Activated T-helper 1 cell treated with anti-CD3 and anti-CD28 coated beads, Interleukin-2, amount 50 U/mL, for 16 hours (primary cell): ENCODE measurements around the gene SKA1.
A peak's percentile ranks its signal among the peaks of the same experiment; 100 is the strongest.

Experiments
- DNase-seq, 2 donors: peaks; one replicate each; pipeline ENCODE4 v3.0.0-alpha.2; 2020; ENCODE audit warnings: low read depth in 1 of 2, low spot score in 1 of 2

SKA1 gene, protein sequence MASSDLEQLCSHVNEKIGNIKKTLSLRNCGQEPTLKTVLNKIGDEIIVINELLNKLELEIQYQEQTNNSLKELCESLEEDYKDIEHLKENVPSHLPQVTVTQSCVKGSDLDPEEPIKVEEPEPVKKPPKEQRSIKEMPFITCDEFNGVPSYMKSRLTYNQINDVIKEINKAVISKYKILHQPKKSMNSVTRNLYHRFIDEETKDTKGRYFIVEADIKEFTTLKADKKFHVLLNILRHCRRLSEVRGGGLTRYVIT

DNA sequence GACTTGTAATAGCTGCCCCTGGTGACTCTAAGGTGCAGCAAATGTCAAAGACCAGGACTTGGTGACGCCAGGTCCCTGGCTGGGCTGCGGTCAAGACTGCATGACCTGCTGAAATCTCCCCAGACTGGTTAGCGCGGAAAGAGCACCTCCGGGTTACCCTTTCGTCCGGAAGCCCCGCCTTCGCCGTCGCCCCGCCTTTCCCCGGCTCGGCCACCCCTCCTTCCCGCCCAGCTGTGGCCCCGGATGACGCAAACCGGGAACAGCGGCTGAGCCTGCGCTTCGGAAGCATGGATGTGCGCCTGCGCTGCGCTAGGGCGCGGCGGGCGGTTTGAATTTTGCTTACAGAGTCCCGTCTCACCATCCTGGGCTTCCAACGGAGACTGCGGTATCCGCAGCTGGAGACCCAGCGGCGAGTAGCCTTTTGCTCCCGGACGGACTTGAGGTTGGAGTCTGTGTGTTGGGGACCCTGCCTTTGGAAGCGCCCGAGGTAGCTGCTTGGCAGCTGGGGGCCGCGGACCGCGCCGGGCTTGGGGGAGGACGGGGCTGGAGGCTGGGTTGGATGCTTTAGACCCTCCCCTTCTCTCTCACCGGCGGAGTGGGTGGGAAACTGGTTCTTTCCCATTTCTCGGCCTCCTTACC is at the start of gene SKA1:
TSS of gene SKA1 (plus strand) at position 294 of the 639 bp plus-strand sequence. CDS start 785 bp downstream, outside the sequence.
- DNase-seq, result peak; percentile 81 to 84

DNA sequence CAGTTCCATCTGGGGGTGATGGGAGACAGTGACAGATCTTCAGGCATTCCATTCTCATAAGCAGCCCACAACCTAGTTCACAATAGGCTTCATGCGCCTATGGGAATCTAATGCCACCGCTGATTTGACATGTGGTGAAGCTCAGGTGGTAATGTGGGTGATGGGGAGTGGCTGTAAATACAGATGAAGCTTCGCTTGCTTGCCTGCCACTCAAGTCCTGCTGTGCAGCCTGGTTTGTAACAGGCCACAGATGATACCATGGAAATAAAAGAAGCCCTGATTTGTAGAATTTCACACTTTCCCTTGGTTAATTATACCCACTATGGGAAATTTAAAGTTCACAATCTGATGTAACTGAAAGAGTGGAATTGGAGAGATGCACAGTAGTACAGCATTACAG is 46.9 kb upstream of the SKA1 start:
- no peak for DNase-seq

- DNase-seq, result no peak
These were observed 44.7 kb upstream of the SKA1 start for GRCh38 chr18:50330176-50330575.

- no peak for DNase-seq
These were observed 43.2 kb upstream of the SKA1 start for GRCh38 chr18:50331691-50332090.

- DNase-seq, result no peak
These were observed 40.2 kb upstream of the SKA1 start for GRCh38 chr18:50334546-50335152.

DNA sequence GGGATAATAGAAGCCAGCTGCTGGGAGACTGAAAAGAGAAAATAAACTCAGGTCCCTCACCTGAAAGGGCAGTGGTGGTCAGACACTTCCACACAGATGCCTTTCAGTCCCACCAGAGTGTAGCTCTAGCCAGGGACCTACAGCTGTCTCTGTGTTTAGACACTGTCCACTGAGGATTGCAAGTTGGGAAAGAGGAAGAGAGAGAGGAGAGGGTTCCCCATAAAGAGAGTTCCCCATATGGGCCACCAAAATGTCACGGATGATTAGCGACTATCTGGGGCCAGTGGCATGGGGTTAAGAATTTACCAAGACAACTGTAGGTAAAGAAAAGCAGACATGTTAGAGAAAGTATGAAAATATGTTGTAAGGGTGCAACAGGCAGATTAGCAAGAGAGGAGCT is 36.7 kb upstream of the SKA1 start:
- no peak for DNase-seq

DNA sequence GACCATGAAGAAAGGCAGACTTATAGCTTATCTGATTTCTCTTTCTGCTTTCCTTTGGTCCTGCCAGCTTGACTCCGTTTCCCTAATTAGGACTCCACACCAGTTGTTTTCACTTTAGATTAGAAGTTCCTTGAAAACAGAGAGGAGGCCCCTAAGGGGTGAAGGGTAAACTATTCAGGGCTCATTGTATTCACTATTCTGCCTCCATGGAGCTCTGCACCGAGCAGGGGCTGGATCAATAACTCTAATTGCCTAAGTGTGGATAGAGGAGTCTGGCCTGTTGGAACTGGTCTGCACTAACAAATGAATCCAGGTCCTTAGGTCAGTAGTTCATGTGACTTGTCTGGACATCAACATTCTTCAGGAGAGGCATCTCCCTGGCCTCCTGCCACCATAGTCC is 36.1 kb upstream of the SKA1 start:
- no peak for DNase-seq

DNA sequence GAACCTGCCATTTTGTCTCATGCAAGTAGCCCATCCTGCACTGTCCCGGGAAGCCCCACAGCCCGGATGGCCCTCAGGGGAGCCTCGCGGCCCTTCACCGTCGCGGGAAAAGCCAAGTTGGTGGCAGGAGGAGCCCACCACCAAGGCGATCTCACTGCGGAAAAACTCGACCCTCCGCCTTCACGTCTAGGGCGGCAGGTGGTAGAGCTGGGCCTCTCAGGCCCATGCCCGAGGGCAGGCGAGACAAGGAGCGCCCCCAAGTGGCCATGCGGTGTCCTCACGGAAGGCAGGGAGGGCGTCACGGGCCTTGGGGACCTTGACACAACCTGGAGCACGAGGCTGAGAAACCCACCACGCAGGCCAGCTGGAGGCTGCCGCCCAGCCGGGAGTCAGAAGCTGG is 34.8 kb upstream of the SKA1 start:
- no peak for DNase-seq

- DNase-seq, result no peak
These were observed 33.4 kb upstream of the SKA1 start for GRCh38 chr18:50341443-50341842.

- DNase-seq, result no peak
These were observed 24.1 kb upstream of the SKA1 start for GRCh38 chr18:50350699-50351098.

- DNase-seq, result no peak
These were observed 18.6 kb upstream of the SKA1 start for GRCh38 chr18:50356036-50356945.

DNA sequence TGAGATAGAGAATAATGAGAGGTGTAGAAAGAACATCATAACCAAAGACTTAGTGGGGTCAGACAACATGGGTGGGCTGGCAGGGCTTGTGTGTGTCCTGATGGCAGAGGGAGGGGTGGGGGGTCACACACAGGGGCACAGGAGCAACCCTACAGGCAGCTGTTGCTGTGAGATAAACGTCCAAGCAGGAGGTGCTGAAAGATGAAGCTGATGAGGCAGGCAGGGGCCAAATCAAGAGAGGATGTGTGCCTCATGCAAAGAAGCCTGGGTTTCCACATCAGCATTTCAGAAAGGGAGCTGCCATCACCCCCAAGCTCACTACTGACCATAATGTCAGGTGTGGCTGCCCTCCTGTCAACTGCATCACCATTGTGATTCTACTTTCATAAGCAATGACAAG is 16.0 kb upstream of the SKA1 start:
- no peak for DNase-seq

- no peak for DNase-seq
These were observed 15.0 kb upstream of the SKA1 start for GRCh38 chr18:50359806-50360205.

DNA sequence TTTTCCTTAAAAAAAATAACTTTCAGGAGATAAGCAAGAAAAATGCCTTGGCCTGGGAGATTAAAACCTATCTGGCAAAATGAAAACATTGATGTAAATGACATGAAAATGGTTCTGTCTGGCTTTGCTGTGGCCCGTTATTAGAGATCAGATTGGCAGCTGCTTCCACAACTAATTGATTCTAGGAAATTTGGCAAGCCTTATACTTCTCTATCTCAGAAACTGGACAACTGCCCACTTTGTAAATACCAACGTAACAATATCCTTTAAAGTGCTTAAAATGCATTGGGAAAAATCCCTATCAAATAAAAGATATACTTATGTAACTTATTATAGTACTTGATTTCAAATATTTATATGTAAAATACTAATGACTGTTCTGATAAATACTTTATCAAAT is 14.2 kb upstream of the SKA1 start:
- DNase-seq, result no peak

DNA sequence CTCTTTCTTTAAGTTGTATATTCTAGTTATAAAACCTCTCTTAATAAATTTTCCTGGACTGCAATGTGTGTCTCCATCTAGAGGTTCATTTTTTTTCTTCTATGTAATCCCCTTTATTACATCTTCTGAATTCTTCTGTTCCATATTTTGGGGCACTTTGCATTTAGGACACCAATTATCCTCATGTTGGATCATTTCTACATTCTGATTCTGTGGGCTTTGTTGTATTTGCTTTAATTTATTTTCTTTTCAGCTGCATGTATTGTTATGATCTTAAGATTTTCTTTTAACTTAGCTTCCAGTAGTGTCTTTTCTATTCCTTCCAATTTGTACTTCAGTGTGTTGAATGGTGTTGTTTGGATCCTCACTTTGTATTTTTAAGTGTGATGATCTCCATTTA is 5.2 kb upstream of the SKA1 start:
- DNase-seq, result no peak

- no peak for DNase-seq
These were observed 2.1 kb upstream of the SKA1 start for GRCh38 chr18:50372743-50373142.

GRCh38 chr18:50373561-50374219 is 1.2 kb upstream of the SKA1 start:
- DNase-seq, result no peak

- DNase-seq, result no peak
These were observed 560 bp upstream of the SKA1 start for GRCh38 chr18:50374220-50374752.

DNA sequence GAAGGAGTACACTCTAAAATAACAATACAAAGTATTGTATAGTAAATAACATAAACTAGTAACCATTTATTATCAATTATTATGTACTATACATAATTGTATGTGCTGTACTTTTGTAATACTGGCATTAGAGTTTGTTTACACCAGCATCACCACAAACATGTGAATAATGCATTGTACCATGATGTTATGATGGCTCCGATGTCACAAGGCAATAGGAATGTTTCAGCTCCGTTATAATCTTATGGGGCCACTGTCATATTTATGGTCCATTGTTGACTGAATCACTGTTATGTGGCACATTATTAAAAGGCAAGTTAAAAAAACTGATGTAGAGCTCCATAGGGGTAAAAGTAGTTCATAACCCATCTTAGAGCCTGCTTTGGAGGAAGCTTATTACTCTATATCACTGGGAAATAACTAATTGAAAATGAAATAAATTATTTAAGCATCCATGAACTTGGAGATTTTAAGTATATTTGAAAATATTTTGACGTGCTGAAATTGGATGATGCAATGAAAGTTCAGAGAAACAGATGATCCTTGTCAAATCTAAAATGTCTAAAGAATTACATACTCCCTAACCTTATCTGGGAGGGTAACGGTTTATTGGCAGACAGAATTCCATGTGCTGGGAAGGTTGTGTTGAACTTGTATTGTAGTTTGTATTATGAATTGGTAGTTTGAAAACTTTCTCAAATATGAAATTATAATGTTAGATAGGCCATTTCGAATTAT is 2.4 kb downstream of the SKA1 start:
- DNase-seq, result no peak

GRCh38 chr18:50388988-50389387 is 14.1 kb downstream of the SKA1 start:
- DNase-seq, result no peak
